Transverse colon (tissue), 4 donors: ENCODE measurements around the gene CLMN. TPM values are rescaled to one million over a fixed set of nuclear protein-coding genes. Genes with fewer than 3 reads are reported as not detected.

Experiments used
- DNase-seq: peaks from one replicate; pipeline ENCODE4 v3.0.0-alpha.2; 2019
- H3K27ac ChIP-seq, 4 donors: fragments of 200-600 bp; sonication (generic); 2 replicates each; pipeline ENCODE4 v1.5.1; 2016 to 2018; ENCODE audit warnings: inconsistent platforms in 4 of 4
- H3K27me3 ChIP-seq: fragments of 200-600 bp; sonication (generic); 2 replicates; pipeline ENCODE4 v1.5.1; 2017; ENCODE audit warnings: inconsistent platforms
- H3K36me3 ChIP-seq, 4 donors: fragments of 200-600 bp; sonication (generic); 2 replicates each; pipeline ENCODE4 v1.5.1; 2017 to 2019; ENCODE audit warnings: inconsistent platforms in 4 of 4
- H3K4me1 ChIP-seq, 4 donors: fragments of 200-600 bp; sonication (generic); 2 replicates each; pipeline ENCODE4 v1.5.1; 2017 to 2020; ENCODE audit warnings: inconsistent platforms in 4 of 4
- H3K4me3 ChIP-seq, 4 donors: fragments of 200-600 bp; sonication (generic); 1 replicate in 1 of 4; 2 replicates in 3 of 4; pipeline versions ENCODE4 v1.5.1 to v1.6.1; 2017 to 2019; ENCODE audit warnings: inconsistent platforms in 4 of 4
- H3K9me3 ChIP-seq, 2 donors: fragments of 200-600 bp; sonication (generic); 2 replicates each; pipeline ENCODE4 v1.5.1; 2017 to 2019; ENCODE audit warnings: inconsistent platforms in 2 of 2
- CTCF ChIP-seq, 5 experiments: fragments of 200-600 bp in 3 of 5; fragments of 450-650 bp in 2 of 5; sonication (generic) in 3 of 5; IDR thresholded peaks; 1 replicate in 2 of 5; 2 replicates in 3 of 5; pipeline ENCODE4 v1.5.1; 2016 to 2017; ENCODE audit warnings: antibody characterized with exemption in 5 of 5, inconsistent platforms in 3 of 5, mild to moderate bottlenecking in 2 of 5, moderate library complexity in 1 of 5
- EP300 ChIP-seq: sonication (generic); formaldehyde crosslinking; IDR thresholded peaks from one replicate; pipeline ENCODE4 v1.6.1; 2017; ENCODE audit warnings: antibody characterized with exemption, low read depth
- POLR2A ChIP-seq: fragments of 450-650 bp; IDR thresholded peaks from one replicate; pipeline ENCODE4 v1.6.1; 2016; ENCODE audit warnings: antibody characterized with exemption, mild to moderate bottlenecking, moderate library complexity
- POLR2AphosphoS5 ChIP-seq, 3 donors: sonication (generic); formaldehyde crosslinking; IDR thresholded peaks; one replicate each; pipeline ENCODE4 v1.6.1; 2016; ENCODE audit warnings: antibody characterized with exemption in 3 of 3
- WGBS, 2 donors: methylation state at CpG; one replicate each; pipeline ENCODE4 v1.1.5; 2018; ENCODE audit warnings: low coverage in 1 of 2; 5-methylcytosine and 5-hydroxymethylcytosine counted together
- in situ Hi-C, 4 donors: fragments of 200-750 bp; cut with MboI; loops; one replicate each; pipeline versions ENCODE4 v1.15.0 to v1.15.1; 2017; ENCODE audit warnings: low sequenced_read_pairs in 3 of 4, low pct_ligation_motif_present in 1 of 4, low pct_unique_long_range_greater_than_20kb in 1 of 4
- intact Hi-C: fragments of 100-400 bp; cut with DNase I; formaldehyde crosslinking; loops from one replicate; pipeline ENCODE4 v1.15.1; 2023; ENCODE audit warnings: low total_unique reads
- total RNA-seq, 4 donors: library from RNA; depleted of rRNA; stranded (reverse); fragments of >200 nt; gene quantifications; one replicate each; pipeline ENCODE4 v1.1.0, GENCODE V29; 2016

Gene CLMN
- total RNA-seq, 4 donors from 2014 or later: 71.1 to 118 (median 90.1) TPM

DNA sequence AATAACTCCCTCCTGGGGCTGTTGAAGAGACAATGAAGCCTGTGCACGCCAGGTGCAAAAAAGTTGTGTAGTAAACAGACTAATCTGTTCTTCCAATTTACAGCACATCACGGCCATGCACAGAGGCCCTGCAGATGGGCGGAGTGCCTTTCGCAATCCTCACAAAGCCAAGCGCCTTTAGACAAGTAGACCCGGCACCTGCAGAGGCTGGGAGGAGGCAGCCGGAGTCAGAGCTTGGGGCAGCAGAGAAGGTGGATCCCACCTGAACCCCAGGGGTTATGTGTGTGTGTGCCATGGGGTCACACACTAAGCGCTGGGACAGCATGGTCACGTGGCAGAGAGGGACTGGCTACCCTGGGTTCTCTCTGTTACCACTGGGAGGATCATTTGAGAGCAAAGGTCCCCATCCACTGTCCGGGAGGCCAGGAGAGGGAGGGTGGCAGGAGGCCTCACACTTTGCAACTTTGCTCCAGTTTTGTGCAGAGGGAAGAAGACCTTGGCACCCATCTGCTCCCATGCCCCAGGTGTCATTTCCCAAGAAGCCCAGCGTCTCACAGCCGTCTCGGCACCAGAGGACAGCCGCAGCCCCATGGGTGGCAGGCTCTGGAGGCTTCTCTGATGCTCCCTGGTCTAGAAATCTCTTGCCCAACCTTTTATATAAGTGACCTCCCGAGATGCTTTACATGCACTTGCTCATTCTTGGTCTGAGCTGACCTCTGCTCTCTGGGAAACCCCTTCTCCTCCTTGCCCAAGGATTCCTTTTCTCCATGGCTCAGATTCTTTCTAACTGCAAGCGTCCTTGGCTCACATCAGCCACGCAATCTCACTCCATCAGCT, 82.4 kb downstream of the CLMN start:
- no peak for TF ChIP-seq EP300
- no peak for TF ChIP-seq POLR2A
- TF ChIP-seq CTCF (IDR thresholded peaks at IDR 0.05): no peak
- TF ChIP-seq POLR2AphosphoS5 (IDR thresholded peaks at IDR 0.05): no peak
- no peaks in the 10 kb centered on the region for H3K36me3 ChIP-seq
- in situ Hi-C loops: no loop called here
- intact Hi-C loops: no loop called here
- H3K27ac ChIP-seq: peak overlapping the region; percentile 15 to 54 (median 28)
- DNase-seq: peak; percentile 65
- no peaks in the 10 kb centered on the region for H3K27me3 ChIP-seq
- 61 to 77% methylated on average over 3 to 17 of the region's 17 CpGs for WGBS, 2 donors
- H3K9me3 ChIP-seq: no peaks in the 10 kb centered on the region
- H3K4me1 ChIP-seq: peaks cover 15 to 52% (median 37%) of the 10 kb centered on the region in 4 donors
- H3K4me3 ChIP-seq: no peak overlapping the region

- H3K27ac ChIP-seq: no peak overlapping the region
- no peaks in the 10 kb centered on the region for H3K36me3 ChIP-seq
- in situ Hi-C loops (no loop called here), intact Hi-C loops (no loop called here)
- TF ChIP-seq POLR2A (no peak), CTCF (IDR thresholded peaks at IDR 0.05) (no peak), EP300 (no peak), POLR2AphosphoS5 (IDR thresholded peaks at IDR 0.05) (no peak)
- no peak for DNase-seq
- peaks cover 18 to 63% (median 45%) of the 10 kb centered on the region in 4 donors for H3K4me1 ChIP-seq
- H3K27me3 ChIP-seq: no peaks in the 10 kb centered on the region
- no peaks in the 10 kb centered on the region for H3K9me3 ChIP-seq
- no peak overlapping the region for H3K4me3 ChIP-seq
- 82% methylated on average over 9 of the region's 12 CpGs; no CpG with 5 or more reads in 1 of the 2 donors for WGBS, 2 donors
These were observed 83.5 kb downstream of the CLMN start for GRCh38 chr14:95236221-95236620.

- DNase-seq: no peak
- Histone ChIP-seq H3K9me3 (no peaks in the 10 kb centered on the region), H3K27ac (no peak overlapping the region), H3K36me3 (no peaks in the 10 kb centered on the region), H3K4me3 (no peak overlapping the region), H3K4me1 (peaks cover 18 to 63% (median 45%) of the 10 kb centered on the region in 4 donors), H3K27me3 (no peaks in the 10 kb centered on the region)
- WGBS, 2 donors: 94% methylated on average over 14 of the region's 14 CpGs; no CpG with 5 or more reads in 1 of the 2 donors
- intact Hi-C loops (no loop called here), in situ Hi-C loops (no loop called here)
- TF ChIP-seq EP300: no peak
- no peak for TF ChIP-seq POLR2AphosphoS5 (IDR thresholded peaks at IDR 0.05)
- no peak for TF ChIP-seq POLR2A
- no peak for TF ChIP-seq CTCF (IDR thresholded peaks at IDR 0.05)
These were observed 83.9 kb downstream of the CLMN start for GRCh38 chr14:95235767-95236166.

- Histone ChIP-seq H3K27ac (peak overlapping the region; percentile 54 to 81 (median 74)), H3K4me3 (no peak overlapping the region), H3K36me3 (no peaks in the 10 kb centered on the region), H3K27me3 (no peaks in the 10 kb centered on the region), H3K9me3 (no peaks in the 10 kb centered on the region), H3K4me1 (peaks cover 18 to 63% (median 45%) of the 10 kb centered on the region in 4 donors)
- 86 to 97% methylated on average over 4 of the region's 4 CpGs for WGBS, 2 donors
- DNase-seq: no peak
- TF ChIP-seq POLR2A (no peak), POLR2AphosphoS5 (IDR thresholded peaks at IDR 0.05) (no peak), CTCF (IDR thresholded peaks at IDR 0.05) (no peak)
- in situ Hi-C loops: no loop called here
- intact Hi-C loops: no loop called here
These were observed 84.4 kb downstream of the CLMN start for GRCh38 chr14:95235351-95235750.
